HepG2 (cell line): ENCODE results near the gene C4B.

Experiments used
- POLR2A ChIP-seq, 2 experiments: IDR thresholded peaks; 2 replicates each; pipeline ENCODE4 v1.6.1; 2011; ENCODE audit warnings: low read depth in 2 of 2, low read length in 2 of 2, mild to moderate bottlenecking in 1 of 2, moderate library complexity in 1 of 2; ENCODE audit not compliant: insufficient read depth in 1 of 2
- TOE1 ChIP-seq: sonication (generic); formaldehyde crosslinking; IDR thresholded peaks from 2 replicates; pipeline ENCODE4 v1.4.0; 2020; ENCODE audit warnings: mild to moderate bottlenecking, missing genetic modification reagents
- ZNF564 ChIP-seq: sonication (generic); formaldehyde crosslinking; IDR thresholded peaks from 2 replicates; pipeline ENCODE4 v1.8.1; 2023; ENCODE audit warnings: mild to moderate bottlenecking, missing genetic modification reagents
- TF ChIP-seq, protein P1 (sequence below): sonication (generic); formaldehyde crosslinking; IDR thresholded peaks from 2 replicates; pipeline ENCODE4 v1.5.0; 2020; ENCODE audit warnings: mild to moderate bottlenecking, missing genetic modification reagents, moderate library complexity
- TF ChIP-seq, protein P2 (sequence below): sonication (generic); formaldehyde crosslinking; IDR thresholded peaks from 2 replicates; pipeline ENCODE4 v1.4.0; 2020; ENCODE audit warnings: missing genetic modification reagents, mild to moderate bottlenecking, borderline replicate concordance
- TF ChIP-seq, protein P3 (sequence below): IDR thresholded peaks from 2 replicates; pipeline ENCODE4 v1.6.1; 2018; ENCODE audit warnings: missing genetic modification reagents, mild to moderate bottlenecking, missing compliant biosample characterization
- TF ChIP-seq, protein P4 (sequence below): IDR thresholded peaks from 2 replicates; pipeline ENCODE4 v1.6.1; 2018; ENCODE audit warnings: missing genetic modification reagents

DNA sequence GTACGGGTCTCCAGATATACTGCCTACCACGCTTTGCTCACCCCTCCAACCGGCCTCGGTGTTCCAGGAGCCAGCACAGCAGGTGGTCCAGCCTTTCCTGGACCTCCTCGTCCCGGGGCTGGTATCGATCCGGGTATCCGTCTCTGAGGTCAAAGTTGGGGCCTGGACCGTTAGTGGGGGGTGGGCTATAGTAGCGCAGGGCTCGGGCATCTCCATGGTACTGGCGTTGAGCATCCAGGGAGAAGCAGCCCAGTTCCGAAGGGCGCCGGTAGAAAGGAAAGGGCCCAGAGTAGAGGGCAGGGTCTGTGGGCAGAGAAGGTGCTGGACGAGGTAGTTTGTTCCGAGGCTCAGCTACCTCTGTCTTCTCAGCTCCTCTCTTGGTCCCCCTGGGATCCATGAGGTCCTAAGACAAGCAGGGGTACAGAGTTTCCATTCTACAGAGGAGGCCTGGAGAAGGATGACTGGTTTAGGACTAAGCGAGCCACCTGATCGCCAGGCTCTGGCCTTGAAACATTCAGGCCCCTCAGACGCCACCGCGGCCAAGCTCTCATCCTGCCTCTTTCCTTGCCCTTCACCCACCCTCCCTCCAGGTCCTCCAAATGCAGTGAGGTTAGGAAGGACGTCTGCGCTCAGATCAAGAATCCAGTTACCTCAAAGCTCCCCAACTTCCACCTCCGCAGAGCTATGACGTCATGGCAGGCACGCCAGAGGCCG lies 43.2 kb upstream of the C4B start:
- TF ChIP-seq TOE1 (CRISPR knock-in tag) (no peak), ZNF564 (no peak; the same call in 1 of the 2 replicates), POLR2A (IDR thresholded peaks at IDR 0.05; ENCODE audit: insufficient read depth in 1 of 2, low read depth in 2 of 2, low read length in 2 of 2) (no peak; a peak in 2 of 4 replicates)
- TF ChIP-seq, protein P1, sequence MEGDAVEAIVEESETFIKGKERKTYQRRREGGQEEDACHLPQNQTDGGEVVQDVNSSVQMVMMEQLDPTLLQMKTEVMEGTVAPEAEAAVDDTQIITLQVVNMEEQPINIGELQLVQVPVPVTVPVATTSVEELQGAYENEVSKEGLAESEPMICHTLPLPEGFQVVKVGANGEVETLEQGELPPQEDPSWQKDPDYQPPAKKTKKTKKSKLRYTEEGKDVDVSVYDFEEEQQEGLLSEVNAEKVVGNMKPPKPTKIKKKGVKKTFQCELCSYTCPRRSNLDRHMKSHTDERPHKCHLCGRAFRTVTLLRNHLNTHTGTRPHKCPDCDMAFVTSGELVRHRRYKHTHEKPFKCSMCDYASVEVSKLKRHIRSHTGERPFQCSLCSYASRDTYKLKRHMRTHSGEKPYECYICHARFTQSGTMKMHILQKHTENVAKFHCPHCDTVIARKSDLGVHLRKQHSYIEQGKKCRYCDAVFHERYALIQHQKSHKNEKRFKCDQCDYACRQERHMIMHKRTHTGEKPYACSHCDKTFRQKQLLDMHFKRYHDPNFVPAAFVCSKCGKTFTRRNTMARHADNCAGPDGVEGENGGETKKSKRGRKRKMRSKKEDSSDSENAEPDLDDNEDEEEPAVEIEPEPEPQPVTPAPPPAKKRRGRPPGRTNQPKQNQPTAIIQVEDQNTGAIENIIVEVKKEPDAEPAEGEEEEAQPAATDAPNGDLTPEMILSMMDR (CRISPR knock-in tag) = no peak
- TF ChIP-seq, protein P2, sequence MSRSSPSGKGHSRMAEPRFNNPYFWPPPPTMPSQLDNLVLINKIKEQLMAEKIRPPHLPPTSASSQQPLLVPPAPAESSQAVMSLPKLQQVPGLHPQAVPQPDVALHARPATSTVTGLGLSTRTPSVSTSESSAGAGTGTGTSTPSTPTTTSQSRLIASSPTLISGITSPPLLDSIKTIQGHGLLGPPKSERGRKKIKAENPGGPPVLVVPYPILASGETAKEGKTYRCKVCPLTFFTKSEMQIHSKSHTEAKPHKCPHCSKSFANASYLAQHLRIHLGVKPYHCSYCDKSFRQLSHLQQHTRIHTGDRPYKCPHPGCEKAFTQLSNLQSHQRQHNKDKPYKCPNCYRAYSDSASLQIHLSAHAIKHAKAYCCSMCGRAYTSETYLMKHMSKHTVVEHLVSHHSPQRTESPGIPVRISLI (CRISPR knock-in tag) = no peak
- TF ChIP-seq, protein P3, sequence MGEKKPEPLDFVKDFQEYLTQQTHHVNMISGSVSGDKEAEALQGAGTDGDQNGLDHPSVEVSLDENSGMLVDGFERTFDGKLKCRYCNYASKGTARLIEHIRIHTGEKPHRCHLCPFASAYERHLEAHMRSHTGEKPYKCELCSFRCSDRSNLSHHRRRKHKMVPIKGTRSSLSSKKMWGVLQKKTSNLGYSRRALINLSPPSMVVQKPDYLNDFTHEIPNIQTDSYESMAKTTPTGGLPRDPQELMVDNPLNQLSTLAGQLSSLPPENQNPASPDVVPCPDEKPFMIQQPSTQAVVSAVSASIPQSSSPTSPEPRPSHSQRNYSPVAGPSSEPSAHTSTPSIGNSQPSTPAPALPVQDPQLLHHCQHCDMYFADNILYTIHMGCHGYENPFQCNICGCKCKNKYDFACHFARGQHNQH = no peak
- TF ChIP-seq, protein P4, sequence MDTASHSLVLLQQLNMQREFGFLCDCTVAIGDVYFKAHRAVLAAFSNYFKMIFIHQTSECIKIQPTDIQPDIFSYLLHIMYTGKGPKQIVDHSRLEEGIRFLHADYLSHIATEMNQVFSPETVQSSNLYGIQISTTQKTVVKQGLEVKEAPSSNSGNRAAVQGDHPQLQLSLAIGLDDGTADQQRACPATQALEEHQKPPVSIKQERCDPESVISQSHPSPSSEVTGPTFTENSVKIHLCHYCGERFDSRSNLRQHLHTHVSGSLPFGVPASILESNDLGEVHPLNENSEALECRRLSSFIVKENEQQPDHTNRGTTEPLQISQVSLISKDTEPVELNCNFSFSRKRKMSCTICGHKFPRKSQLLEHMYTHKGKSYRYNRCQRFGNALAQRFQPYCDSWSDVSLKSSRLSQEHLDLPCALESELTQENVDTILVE (CRISPR knock-in tag) = no peak
